ENCODE data around the gene FASTKD2.

DNA sequence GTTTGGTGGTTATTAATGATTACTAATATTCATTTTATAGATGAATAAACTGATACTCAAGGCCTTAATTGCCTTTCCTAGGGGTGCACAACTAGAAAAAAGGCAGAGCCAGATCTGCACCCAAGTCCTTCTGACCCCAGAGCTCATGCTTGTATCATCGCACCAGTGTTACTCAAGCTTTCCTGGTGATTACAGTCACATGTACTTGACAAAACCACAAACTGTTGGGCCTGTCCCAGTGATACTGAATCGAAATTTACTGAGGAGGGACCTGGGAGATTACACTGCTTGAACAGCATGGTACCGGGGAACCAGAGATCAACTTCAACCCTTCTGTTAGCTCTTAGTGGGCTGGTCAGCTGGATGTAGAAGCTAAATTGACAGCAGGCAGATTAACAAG, 33.7 kb downstream of the FASTKD2 start:
- TF ChIP-seq CTCF (IDR thresholded peaks at IDR 0.05; ENCODE audit: low read depth, low read length) (no peak), EZH2phosphoT487 (IDR thresholded peaks at IDR 0.05; ENCODE audit: low read depth) (no peak)
